Coronary artery (tissue), 2 donors: Measurements from ENCODE around the gene TRANK1.
"Not testable (repeated sequence)": the region's sequence is repeated elsewhere in the genome, so short reads cannot be mapped to it uniquely, and the experiment has no call there.

Experiments used
- DNase-seq: peaks from one replicate; pipeline ENCODE4 v3.0.0-alpha.2; 2017; ENCODE audit warnings: low spot score
- H3K27ac ChIP-seq, 2 donors: fragments of 200-600 bp; sonication (generic); one replicate each; pipeline ENCODE4 v1.5.1; 2016 to 2019
- H3K4me3 ChIP-seq: fragments of 200-600 bp; sonication (generic); 2 replicates; pipeline ENCODE4 v1.5.1; 2016; ENCODE audit warnings: mild to moderate bottlenecking, moderate library complexity
- CTCF ChIP-seq: fragments of 200-600 bp; sonication (generic); IDR thresholded peaks from one replicate; pipeline ENCODE4 v1.5.1; 2019; ENCODE audit warnings: antibody characterized with exemption

The TRANK1 gene

GRCh38 chr3:36957063-36957462 is 12.2 kb upstream of the TRANK1 start:
- DNase-seq: no peak
- Histone ChIP-seq H3K4me3 (no peak overlapping the region), H3K27ac (no peak overlapping the region)
- no peak for TF ChIP-seq CTCF

DNA sequence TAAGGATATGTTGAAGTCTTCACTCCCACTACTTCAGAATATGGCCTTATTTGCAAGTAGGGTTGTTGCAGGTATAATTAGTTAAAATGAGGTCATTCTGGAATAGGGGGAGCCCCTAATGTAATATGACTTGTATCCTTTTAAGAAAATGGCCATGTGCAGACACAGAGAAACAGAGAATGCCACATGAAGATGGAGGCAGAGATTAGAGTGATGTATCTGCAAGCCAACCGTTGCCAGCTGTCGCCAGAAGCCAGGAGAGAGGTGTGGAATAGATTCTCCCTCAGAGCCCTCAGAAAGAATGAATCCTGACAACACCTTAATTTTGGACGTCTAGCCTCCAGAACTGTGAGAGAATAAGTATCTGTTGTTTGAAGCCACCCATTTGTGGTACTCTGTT is 11.3 kb upstream of the TRANK1 start:
- TF ChIP-seq CTCF: no peak
- no peak for DNase-seq
- Histone ChIP-seq H3K27ac (no peak overlapping the region), H3K4me3 (no peak overlapping the region)

- no peak for TF ChIP-seq CTCF
- no peak overlapping the region for H3K4me3 ChIP-seq
- DNase-seq: no peak
- H3K27ac ChIP-seq: no peak overlapping the region
Observed at GRCh38 chr3:36954452-36955134, 9.7 kb upstream of the TRANK1 start.

- not testable (repeated sequence) for H3K27ac ChIP-seq, DNase-seq, H3K4me3 ChIP-seq
Observed at GRCh38 chr3:36947814-36948213, 3.0 kb upstream of the TRANK1 start.

- Histone ChIP-seq H3K27ac (peak overlapping the region in 1 of 2 donors; percentile 82), H3K4me3 (peak overlapping the region; percentile 89)
- TF ChIP-seq CTCF: no peak
- no peak for DNase-seq
Observed at GRCh38 chr3:36945333-36945980, 603 bp upstream of the TRANK1 start.

- Histone ChIP-seq H3K4me3 (peak overlapping the region; percentile 89), H3K27ac (peak overlapping the region; percentile 29 to 82)
- TF ChIP-seq CTCF: no peak
- DNase-seq: peak; percentile 81
Observed at GRCh38 chr3:36944012-36944640, 728 bp downstream of the TRANK1 start.

DNA sequence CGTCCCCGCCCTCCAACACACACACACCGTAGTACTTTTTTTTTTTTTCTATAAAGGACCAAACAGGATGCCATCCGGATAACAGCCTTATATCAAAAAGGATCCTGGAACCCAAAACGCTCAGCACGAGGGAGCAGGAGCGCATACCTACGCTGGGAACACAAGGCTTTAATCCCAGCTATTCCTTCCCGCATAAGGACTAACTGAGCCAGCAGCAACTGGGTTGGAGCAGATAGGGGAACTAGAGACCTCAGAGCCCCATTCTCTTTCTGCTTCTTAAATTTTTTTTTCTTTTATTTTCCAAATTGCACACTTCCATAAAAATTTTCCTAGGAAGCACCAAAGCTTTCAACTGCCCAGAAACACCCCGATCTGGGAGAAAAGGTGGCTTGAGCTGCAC is 1.3 kb downstream of the TRANK1 start:
- Histone ChIP-seq H3K27ac (peak overlapping the region; percentile 29 to 82), H3K4me3 (peak overlapping the region; percentile 89)
- TF ChIP-seq CTCF: no peak
- no peak for DNase-seq
